ENCODE data around the gene ERG. TPM values are rescaled to one million over a fixed set of nuclear protein-coding genes. Genes with fewer than 3 reads are reported as not detected.

The ERG gene
- total RNA-seq, 1 donor from 2014 or later = not detected

- no peak for DNase-seq (ENCODE audit: low read depth)
- TF ChIP-seq CTCF (conservative IDR thresholded peaks at IDR 0.05; ENCODE audit: low read depth, low read length) = no peak
- no peak overlapping the region for H3K4me3 ChIP-seq (ENCODE audit: low read depth, low read length)
Measured at GRCh38 chr21:38531039-38531541, 32.8 kb upstream of the ERG start.

GRCh38 chr21:38527737-38528136 lies 29.5 kb upstream of the ERG start:
- DNase-seq (ENCODE audit: low read depth) = no peak
- no peak overlapping the region for H3K4me3 ChIP-seq (ENCODE audit: low read depth, low read length)
- TF ChIP-seq CTCF (conservative IDR thresholded peaks at IDR 0.05; ENCODE audit: low read depth, low read length) = no peak

GRCh38 chr21:38525454-38525853 lies 27.2 kb upstream of the ERG start:
- no peak for DNase-seq (ENCODE audit: low read depth)
- no peak overlapping the region for H3K4me3 ChIP-seq (ENCODE audit: low read depth, low read length)
- TF ChIP-seq CTCF (conservative IDR thresholded peaks at IDR 0.05; ENCODE audit: low read depth, low read length) = no peak

GRCh38 chr21:38524168-38525153 lies 26.2 kb upstream of the ERG start:
- H3K4me3 ChIP-seq (ENCODE audit: low read depth, low read length) = no peak overlapping the region
- TF ChIP-seq CTCF (conservative IDR thresholded peaks at IDR 0.05; ENCODE audit: low read depth, low read length) = no peak
- no peak for DNase-seq (ENCODE audit: low read depth)

DNA sequence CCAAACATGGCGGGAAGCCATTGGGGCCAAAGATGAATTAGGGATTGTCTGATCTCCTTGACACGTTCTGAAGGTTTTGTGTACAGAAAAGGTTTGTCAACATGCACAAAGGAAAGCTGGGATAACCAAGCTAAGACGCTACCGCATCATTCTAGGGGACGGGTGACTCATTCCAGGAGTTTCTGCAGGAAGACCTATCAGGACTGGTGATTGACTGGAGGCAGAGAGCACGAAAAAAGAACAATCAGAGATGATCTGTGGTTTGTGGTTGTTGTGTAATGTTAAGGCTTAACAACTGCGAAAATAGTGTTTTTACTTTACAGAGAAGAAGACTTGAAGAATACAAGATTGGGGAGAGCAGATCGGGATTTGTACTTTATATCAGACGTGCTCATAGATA lies 22.2 kb upstream of the ERG start:
- DNase-seq (ENCODE audit: low read depth) = no peak
- no peak for TF ChIP-seq CTCF (conservative IDR thresholded peaks at IDR 0.05; ENCODE audit: low read depth, low read length)

GRCh38 chr21:38511662-38512243 lies 13.5 kb upstream of the ERG start:
- no peak for DNase-seq (ENCODE audit: low read depth)
- H3K4me3 ChIP-seq (ENCODE audit: low read depth, low read length) = no peak overlapping the region
- TF ChIP-seq CTCF (conservative IDR thresholded peaks at IDR 0.05; ENCODE audit: low read depth, low read length) = peak; percentile 21

More for the DNA sequence above, 22.2 kb upstream of the ERG start:
- no peak overlapping the region for H3K4me3 ChIP-seq (ENCODE audit: low read depth, low read length)
